HepG2 (cell line): ENCODE measurements around the gene TP53I3. TPM values are rescaled to one million over a fixed set of nuclear protein-coding genes. Genes with fewer than 3 reads are reported as not detected.

Experiments
- LCORL ChIP-seq, 2 experiments: fragments of 450-650 bp in 1 of 2; sonication (generic) in 1 of 2; formaldehyde crosslinking in 1 of 2; IDR thresholded peaks; 2 replicates each; pipeline versions ENCODE4 v1.5.0 to v1.6.1; 2017 to 2020; ENCODE audit warnings: antibody characterized with exemption in 1 of 2, missing genetic modification reagents in 1 of 2
- PITX1 ChIP-seq: sonication (generic); formaldehyde crosslinking; IDR thresholded peaks from 2 replicates; pipeline ENCODE4 v1.5.1; 2020; ENCODE audit warnings: mild to moderate bottlenecking, missing genetic modification reagents
- ZNF572 ChIP-seq: sonication (generic); formaldehyde crosslinking; IDR thresholded peaks from 2 replicates; pipeline ENCODE4 v1.5.1; 2020; ENCODE audit warnings: mild to moderate bottlenecking, missing genetic modification reagents
- ZNF616 ChIP-seq: sonication (generic); formaldehyde crosslinking; IDR thresholded peaks from 2 replicates; pipeline ENCODE4 v1.5.0; 2020; ENCODE audit warnings: low read depth, mild to moderate bottlenecking, missing genetic modification reagents
- polyA plus RNA-seq, 8 experiments: library from polyadenylated mRNA; depleted of rRNA in 3 of 8; stranded (reverse) in 7 of 8; unstranded in 1 of 8; fragments of >200 nt; fragmentation: Illumina TruSeq in 4 of 8; extraction: Trizol in 4 of 8; gene quantifications; 2 replicates each; pipeline versions ENCODE4 v1.2.1 to v1.2.3, GENCODE V29; 2011 to 2016; ENCODE audit warnings: low read depth in 4 of 8, missing spikeins in 1 of 8, mixed read lengths in 1 of 8; ENCODE audit not compliant: insufficient read depth in 1 of 8
- total RNA-seq, 5 experiments: library from RNA; depleted of rRNA; stranded (reverse); fragments of >200 nt; fragmentation: Illumina TruSeq; extraction: Trizol; gene quantifications; 2 replicates each; pipeline ENCODE4 v1.2.3, GENCODE V29; 2016; ENCODE audit warnings: low read depth in 1 of 5
- TF ChIP-seq, protein P1 (sequence below): IDR thresholded peaks from 2 replicates; pipeline ENCODE4 v1.6.1; 2018; ENCODE audit warnings: missing genetic modification reagents
- TF ChIP-seq, protein P2 (sequence below): sonication (generic); formaldehyde crosslinking; IDR thresholded peaks from 2 replicates; pipeline ENCODE4 v1.8.1; 2022; ENCODE audit warnings: low read depth, mild to moderate bottlenecking, missing genetic modification reagents
- TF ChIP-seq, protein P3 (sequence below): sonication (generic); formaldehyde crosslinking; IDR thresholded peaks from 2 replicates; pipeline ENCODE4 v1.8.0; 2022; ENCODE audit warnings: missing genetic modification reagents, low read depth, mild to moderate bottlenecking, borderline replicate concordance
- TF ChIP-seq, protein P4 (sequence below): sonication (generic); formaldehyde crosslinking; IDR thresholded peaks from 2 replicates; pipeline ENCODE4 v1.4.0; 2020; ENCODE audit warnings: missing genetic modification reagents
- TF ChIP-seq, protein P5 (sequence below): sonication (generic); formaldehyde crosslinking; IDR thresholded peaks from 2 replicates; pipeline ENCODE4 v1.9.0; 2022; ENCODE audit warnings: low read depth, missing genetic modification reagents
- TF ChIP-seq, protein P6 (sequence below): sonication (generic); formaldehyde crosslinking; IDR thresholded peaks from 2 replicates; pipeline ENCODE4 v1.4.0; 2020; ENCODE audit warnings: missing genetic modification reagents
- TF ChIP-seq, protein P7 (sequence below): sonication (generic); formaldehyde crosslinking; IDR thresholded peaks from 2 replicates; pipeline ENCODE4 v1.5.0; 2020; ENCODE audit warnings: mild to moderate bottlenecking, low read depth, missing genetic modification reagents, borderline replicate concordance

Gene TP53I3
- total and polyA plus RNA-seq, 2 of the 13 experiments (the other 11 are each of a cell fraction or from before 2014, with no cell fraction given), result 25.0 to 44.1 TPM

DNA sequence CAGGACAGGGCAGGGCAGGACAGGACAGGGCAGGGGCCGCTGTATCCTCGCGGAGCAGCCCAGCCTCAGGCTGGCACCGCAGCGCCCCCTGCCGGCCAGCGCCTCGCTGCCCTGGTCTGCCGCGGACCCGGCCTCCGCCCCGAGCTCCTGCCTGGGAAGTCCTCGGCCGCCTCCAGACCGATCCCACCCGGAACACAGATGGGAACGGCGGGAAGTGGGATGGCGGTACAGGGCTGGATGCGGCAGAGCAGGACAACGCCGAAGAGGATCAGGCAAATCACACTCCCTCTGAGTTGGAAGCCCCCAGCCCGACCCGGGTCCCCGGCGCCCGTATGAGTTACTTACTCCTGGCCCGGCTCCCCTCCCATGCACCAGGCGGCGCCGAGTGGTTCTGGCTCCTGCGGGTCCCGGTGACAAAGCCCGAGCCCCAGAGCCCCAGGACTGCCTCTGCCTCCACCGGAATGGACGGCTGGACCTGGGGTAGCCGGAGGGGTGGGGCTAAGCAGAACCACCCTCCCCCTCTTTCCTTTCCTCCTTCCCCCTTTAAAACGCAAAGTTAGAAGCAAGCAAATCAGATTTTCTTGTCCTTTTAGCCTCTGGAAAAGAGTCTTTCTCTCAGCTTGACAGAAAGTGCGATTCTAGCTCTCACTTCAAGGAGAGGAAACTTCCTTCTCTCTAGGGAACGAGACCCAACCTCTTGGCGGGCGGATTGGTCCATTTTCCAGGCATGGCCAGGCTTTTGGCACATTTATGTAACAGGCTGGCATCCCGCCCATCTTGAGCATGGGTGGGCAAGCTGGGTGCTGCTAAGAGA lies at the start of gene TP53I3 (continued):
- TF ChIP-seq, protein P1, sequence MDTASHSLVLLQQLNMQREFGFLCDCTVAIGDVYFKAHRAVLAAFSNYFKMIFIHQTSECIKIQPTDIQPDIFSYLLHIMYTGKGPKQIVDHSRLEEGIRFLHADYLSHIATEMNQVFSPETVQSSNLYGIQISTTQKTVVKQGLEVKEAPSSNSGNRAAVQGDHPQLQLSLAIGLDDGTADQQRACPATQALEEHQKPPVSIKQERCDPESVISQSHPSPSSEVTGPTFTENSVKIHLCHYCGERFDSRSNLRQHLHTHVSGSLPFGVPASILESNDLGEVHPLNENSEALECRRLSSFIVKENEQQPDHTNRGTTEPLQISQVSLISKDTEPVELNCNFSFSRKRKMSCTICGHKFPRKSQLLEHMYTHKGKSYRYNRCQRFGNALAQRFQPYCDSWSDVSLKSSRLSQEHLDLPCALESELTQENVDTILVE (CRISPR knock-in tag), result peak; percentile 59; the same call in 1 of the 2 replicates
- TF ChIP-seq, protein P2, sequence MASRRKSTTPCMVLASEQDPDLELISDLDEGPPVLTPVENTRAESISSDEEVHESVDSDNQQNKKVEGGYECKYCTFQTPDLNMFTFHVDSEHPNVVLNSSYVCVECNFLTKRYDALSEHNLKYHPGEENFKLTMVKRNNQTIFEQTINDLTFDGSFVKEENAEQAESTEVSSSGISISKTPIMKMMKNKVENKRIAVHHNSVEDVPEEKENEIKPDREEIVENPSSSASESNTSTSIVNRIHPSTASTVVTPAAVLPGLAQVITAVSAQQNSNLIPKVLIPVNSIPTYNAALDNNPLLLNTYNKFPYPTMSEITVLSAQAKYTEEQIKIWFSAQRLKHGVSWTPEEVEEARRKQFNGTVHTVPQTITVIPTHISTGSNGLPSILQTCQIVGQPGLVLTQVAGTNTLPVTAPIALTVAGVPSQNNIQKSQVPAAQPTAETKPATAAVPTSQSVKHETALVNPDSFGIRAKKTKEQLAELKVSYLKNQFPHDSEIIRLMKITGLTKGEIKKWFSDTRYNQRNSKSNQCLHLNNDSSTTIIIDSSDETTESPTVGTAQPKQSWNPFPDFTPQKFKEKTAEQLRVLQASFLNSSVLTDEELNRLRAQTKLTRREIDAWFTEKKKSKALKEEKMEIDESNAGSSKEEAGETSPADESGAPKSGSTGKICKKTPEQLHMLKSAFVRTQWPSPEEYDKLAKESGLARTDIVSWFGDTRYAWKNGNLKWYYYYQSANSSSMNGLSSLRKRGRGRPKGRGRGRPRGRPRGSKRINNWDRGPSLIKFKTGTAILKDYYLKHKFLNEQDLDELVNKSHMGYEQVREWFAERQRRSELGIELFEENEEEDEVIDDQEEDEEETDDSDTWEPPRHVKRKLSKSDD (CRISPR knock-in tag), result peak; percentile 30; the same call in 1 of the 2 replicates
- TF ChIP-seq ZNF572 (CRISPR knock-in tag) (peak; percentile 80; the same call in 1 of the 2 replicates), ZNF616 (CRISPR knock-in tag) (no peak; the same call in 1 of the 2 replicates), PITX1 (CRISPR knock-in tag) (peak; percentile 5; the same call in 1 of the 2 replicates), LCORL (IDR thresholded peaks at IDR 0.05) (no peak), LCORL (CRISPR knock-in tag; IDR thresholded peaks at IDR 0.05) (peak; percentile 99)
- TF ChIP-seq, protein P3, sequence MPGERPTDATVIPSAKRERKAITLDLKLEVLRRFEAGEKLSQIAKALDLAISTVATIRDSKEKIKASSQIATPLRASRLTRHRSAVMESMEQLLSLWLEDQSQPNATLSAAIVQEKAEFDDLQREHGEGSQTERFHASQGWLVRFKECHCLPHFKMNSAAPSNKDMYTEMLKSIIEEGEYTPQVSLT, result 0 out of 2 replicates have a peak, but pooled peaks have one; percentile 38
- TF ChIP-seq, protein P4, sequence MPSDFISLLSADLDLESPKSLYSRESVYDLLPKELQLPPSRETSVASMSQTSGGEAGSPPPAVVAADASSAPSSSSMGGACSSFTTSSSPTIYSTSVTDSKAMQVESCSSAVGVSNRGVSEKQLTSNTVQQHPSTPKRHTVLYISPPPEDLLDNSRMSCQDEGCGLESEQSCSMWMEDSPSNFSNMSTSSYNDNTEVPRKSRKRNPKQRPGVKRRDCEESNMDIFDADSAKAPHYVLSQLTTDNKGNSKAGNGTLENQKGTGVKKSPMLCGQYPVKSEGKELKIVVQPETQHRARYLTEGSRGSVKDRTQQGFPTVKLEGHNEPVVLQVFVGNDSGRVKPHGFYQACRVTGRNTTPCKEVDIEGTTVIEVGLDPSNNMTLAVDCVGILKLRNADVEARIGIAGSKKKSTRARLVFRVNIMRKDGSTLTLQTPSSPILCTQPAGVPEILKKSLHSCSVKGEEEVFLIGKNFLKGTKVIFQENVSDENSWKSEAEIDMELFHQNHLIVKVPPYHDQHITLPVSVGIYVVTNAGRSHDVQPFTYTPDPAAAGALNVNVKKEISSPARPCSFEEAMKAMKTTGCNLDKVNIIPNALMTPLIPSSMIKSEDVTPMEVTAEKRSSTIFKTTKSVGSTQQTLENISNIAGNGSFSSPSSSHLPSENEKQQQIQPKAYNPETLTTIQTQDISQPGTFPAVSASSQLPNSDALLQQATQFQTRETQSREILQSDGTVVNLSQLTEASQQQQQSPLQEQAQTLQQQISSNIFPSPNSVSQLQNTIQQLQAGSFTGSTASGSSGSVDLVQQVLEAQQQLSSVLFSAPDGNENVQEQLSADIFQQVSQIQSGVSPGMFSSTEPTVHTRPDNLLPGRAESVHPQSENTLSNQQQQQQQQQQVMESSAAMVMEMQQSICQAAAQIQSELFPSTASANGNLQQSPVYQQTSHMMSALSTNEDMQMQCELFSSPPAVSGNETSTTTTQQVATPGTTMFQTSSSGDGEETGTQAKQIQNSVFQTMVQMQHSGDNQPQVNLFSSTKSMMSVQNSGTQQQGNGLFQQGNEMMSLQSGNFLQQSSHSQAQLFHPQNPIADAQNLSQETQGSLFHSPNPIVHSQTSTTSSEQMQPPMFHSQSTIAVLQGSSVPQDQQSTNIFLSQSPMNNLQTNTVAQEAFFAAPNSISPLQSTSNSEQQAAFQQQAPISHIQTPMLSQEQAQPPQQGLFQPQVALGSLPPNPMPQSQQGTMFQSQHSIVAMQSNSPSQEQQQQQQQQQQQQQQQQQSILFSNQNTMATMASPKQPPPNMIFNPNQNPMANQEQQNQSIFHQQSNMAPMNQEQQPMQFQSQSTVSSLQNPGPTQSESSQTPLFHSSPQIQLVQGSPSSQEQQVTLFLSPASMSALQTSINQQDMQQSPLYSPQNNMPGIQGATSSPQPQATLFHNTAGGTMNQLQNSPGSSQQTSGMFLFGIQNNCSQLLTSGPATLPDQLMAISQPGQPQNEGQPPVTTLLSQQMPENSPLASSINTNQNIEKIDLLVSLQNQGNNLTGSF (CRISPR knock-in tag), result peak; percentile 45; the same call in 1 of the 2 replicates
- TF ChIP-seq, protein P5, sequence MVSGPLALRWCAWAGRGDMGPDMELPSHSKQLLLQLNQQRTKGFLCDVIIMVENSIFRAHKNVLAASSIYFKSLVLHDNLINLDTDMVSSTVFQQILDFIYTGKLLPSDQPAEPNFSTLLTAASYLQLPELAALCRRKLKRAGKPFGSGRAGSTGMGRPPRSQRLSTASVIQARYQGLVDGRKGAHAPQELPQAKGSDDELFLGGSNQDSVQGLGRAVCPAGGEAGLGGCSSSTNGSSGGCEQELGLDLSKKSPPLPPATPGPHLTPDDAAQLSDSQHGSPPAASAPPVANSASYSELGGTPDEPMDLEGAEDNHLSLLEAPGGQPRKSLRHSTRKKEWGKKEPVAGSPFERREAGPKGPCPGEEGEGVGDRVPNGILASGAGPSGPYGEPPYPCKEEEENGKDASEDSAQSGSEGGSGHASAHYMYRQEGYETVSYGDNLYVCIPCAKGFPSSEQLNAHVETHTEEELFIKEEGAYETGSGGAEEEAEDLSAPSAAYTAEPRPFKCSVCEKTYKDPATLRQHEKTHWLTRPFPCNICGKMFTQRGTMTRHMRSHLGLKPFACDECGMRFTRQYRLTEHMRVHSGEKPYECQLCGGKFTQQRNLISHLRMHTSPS (CRISPR knock-in tag), result peak; percentile 90
- TF ChIP-seq, protein P6, sequence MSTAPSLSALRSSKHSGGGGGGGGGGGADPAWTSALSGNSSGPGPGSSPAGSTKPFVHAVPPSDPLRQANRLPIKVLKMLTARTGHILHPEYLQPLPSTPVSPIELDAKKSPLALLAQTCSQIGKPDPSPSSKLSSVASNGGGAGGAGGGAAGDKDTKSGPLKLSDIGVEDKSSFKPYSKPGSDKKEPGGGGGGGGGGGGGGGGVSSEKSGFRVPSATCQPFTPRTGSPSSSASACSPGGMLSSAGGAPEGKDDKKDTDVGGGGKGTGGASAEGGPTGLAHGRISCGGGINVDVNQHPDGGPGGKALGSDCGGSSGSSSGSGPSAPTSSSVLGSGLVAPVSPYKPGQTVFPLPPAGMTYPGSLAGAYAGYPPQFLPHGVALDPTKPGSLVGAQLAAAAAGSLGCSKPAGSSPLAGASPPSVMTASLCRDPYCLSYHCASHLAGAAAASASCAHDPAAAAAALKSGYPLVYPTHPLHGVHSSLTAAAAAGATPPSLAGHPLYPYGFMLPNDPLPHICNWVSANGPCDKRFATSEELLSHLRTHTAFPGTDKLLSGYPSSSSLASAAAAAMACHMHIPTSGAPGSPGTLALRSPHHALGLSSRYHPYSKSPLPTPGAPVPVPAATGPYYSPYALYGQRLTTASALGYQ (CRISPR knock-in tag), result no peak
- TF ChIP-seq, protein P7, sequence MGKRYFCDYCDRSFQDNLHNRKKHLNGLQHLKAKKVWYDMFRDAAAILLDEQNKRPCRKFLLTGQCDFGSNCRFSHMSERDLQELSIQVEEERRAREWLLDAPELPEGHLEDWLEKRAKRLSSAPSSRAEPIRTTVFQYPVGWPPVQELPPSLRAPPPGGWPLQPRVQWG (CRISPR knock-in tag), result no peak; the same call in 1 of the 2 replicates
